ENCODE results near the gene KIF5A.
"Not testable (repeated sequence)": the region's sequence is repeated elsewhere in the genome, so short reads cannot be mapped to it uniquely, and the experiment has no call there.

The KIF5A gene

DNA sequence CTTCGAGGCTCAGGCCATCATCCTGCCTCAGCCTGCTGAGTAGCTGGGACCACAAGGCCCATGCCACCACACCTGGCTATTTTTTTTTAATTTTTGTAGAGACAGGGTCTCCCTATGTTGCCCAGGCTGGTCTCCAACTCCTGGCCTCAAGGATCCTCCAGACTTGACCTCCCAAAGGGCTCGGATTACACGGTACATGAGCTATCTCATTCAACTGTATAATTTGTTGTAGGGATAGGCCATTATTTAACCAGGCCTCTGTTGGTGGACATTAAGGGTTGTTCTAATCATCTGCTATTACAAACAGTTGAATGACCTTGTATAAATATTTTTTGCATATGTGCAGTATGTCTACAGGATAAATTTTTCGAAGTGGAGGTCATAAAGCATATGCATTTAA lies 9.0 kb downstream of the KIF5A start:
- no peak overlapping the region for H3K4me3 ChIP-seq (replicated peaks; ENCODE audit: low read depth, low read length)
- TF ChIP-seq, protein P1, sequence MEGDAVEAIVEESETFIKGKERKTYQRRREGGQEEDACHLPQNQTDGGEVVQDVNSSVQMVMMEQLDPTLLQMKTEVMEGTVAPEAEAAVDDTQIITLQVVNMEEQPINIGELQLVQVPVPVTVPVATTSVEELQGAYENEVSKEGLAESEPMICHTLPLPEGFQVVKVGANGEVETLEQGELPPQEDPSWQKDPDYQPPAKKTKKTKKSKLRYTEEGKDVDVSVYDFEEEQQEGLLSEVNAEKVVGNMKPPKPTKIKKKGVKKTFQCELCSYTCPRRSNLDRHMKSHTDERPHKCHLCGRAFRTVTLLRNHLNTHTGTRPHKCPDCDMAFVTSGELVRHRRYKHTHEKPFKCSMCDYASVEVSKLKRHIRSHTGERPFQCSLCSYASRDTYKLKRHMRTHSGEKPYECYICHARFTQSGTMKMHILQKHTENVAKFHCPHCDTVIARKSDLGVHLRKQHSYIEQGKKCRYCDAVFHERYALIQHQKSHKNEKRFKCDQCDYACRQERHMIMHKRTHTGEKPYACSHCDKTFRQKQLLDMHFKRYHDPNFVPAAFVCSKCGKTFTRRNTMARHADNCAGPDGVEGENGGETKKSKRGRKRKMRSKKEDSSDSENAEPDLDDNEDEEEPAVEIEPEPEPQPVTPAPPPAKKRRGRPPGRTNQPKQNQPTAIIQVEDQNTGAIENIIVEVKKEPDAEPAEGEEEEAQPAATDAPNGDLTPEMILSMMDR (IDR thresholded peaks at IDR 0.05; ENCODE audit: low read depth, low read length, missing control alignments): no peak
- DNase-seq (ENCODE audit: extremely low read depth, low read depth): no peak

DNA sequence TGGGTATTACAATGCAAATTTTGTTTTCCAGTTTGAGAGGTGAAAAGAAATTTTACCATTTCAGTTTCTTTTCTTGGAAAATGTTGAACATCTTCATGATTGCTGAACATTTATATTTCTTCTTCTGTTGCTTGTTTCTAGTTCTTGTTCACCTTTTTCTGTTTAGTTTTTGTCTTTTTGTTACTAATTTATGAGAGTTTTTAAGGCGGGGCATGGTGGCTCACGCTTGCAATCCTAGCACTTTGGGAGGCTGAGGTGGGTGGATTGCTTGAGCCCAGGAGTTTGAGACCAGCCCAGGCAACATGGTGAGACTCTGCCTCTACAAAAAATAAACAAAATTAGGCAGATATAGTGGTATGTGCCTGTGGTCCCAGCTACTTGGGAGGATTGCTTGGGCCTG lies 10.7 kb downstream of the KIF5A start:
- TF ChIP-seq, protein P1 (IDR thresholded peaks at IDR 0.05; ENCODE audit: low read depth, low read length, missing control alignments): no peak
- no peak overlapping the region for H3K4me3 ChIP-seq (replicated peaks; ENCODE audit: low read depth, low read length)
- DNase-seq (ENCODE audit: extremely low read depth, low read depth): no peak

DNA sequence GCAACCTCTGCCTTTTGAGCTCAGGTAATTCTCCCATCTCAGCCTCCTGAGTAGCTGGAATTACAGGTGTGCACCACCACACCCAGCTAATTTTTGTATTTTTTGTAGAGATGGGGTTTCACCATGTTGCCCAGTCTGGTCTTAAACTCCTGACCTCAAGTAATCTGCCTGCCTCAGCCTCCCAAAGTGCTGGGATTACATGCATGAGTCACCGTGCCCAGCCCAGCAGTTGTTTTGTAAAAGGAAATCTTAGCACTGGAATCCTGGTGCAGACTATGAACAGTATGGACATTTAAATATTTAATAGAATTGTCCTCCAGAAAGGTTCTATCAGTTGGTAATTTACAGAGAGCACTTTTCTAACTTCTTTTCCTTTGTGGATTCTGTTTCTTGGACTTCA lies 11.3 kb downstream of the KIF5A start:
- H3K4me3 ChIP-seq (replicated peaks; ENCODE audit: low read depth, low read length); DNase-seq (ENCODE audit: extremely low read depth, low read depth): not testable (repeated sequence)

DNA sequence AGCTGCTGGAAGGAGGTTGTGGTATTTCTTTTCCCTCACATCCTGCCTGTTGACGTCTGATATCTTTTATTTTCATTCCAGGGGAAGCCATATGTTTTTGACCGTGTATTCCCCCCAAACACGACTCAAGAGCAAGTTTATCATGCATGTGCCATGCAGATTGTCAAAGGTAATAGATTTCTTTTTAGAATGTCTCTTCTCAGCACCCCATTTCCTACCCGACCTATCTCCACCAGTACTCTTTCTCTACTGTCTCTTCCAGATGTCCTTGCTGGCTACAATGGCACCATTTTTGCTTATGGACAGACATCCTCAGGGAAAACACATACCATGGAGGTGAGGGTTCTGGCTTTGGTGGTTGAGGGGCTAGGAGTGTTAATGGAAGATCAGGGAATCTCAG lies 13.5 kb downstream of the KIF5A start:
- TF ChIP-seq, protein P1 (IDR thresholded peaks at IDR 0.05; ENCODE audit: low read depth, low read length, missing control alignments): no peak
- DNase-seq (ENCODE audit: extremely low read depth, low read depth): no peak

DNA sequence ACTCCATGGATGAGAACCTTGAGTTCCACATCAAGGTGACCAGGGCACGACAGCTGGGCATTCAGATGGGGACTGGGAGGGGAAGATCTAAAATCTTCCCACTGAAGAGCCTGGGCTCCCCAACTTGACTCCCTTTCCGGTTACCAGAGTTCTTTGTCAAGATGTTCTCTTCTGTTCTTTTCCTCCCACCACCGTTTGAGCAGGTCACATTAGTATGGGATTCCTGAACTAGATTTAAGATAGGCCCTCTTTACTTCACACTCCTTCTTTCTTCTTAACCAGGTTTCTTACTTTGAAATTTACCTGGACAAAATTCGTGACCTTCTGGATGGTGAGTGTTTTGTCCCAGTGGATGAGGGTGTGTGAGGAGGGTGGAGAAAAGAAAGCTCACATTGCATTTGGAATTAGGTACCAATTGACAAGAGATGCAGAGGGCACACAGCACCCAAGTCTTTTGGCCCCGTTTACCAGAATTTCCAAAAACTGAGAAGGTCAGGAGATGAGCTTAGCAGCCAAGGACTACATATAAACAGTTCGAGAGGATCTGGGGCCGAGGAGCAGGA lies 14.4 kb downstream of the KIF5A start:
- no peak overlapping the region for H3K4me3 ChIP-seq (replicated peaks; ENCODE audit: low read depth, low read length)
- no peak for DNase-seq (ENCODE audit: extremely low read depth, low read depth)
- TF ChIP-seq, protein P1 (IDR thresholded peaks at IDR 0.05; ENCODE audit: low read depth, low read length, missing control alignments): no peak

More for the DNA sequence above, 13.5 kb downstream of the KIF5A start:
- H3K4me3 ChIP-seq (replicated peaks; ENCODE audit: low read depth, low read length): no peak overlapping the region

DNA sequence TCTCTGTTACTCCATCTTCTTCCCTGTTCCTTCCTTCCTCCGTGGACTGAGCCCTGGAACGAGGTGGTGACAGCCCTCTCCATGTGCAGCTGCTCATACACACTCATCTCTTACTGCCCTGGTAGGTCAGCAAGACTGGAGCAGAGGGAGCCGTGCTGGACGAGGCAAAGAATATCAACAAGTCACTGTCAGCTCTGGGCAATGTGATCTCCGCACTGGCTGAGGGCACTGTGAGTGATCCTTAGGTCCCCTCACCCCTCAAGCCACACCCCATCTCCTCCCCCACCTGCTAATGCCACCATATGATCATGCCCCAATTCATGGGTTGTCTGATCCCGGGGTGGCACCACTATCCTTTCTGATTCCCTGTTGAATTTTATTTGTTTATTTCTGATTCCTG lies 19.0 kb downstream of the KIF5A start:
- no peak for DNase-seq (ENCODE audit: extremely low read depth, low read depth)
- TF ChIP-seq, protein P1 (IDR thresholded peaks at IDR 0.05; ENCODE audit: low read depth, low read length, missing control alignments): no peak
- H3K4me3 ChIP-seq (replicated peaks; ENCODE audit: low read depth, low read length): no peak overlapping the region

DNA sequence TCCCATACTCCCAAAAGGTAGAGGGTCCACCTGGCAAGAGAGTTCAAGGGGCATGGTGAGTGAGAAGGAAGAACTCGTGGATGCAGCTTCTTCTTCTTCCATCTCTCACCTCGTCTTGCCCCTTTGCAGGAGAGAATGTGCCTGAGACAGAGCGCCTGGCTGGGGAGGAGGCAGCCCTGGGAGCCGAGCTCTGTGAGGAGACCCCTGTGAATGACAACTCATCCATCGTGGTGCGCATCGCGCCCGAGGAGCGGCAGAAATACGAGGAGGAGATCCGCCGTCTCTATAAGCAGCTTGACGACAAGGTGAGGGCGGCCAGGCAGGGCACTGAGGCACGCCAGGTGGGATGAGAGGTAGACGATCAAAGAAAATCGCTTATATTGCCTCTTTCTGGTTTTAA lies 20.0 kb downstream of the KIF5A start:
- TF ChIP-seq, protein P1 (IDR thresholded peaks at IDR 0.05; ENCODE audit: low read depth, low read length, missing control alignments): no peak
- no peak for DNase-seq (ENCODE audit: extremely low read depth, low read depth)
- H3K4me3 ChIP-seq (replicated peaks; ENCODE audit: low read depth, low read length): no peak overlapping the region

DNA sequence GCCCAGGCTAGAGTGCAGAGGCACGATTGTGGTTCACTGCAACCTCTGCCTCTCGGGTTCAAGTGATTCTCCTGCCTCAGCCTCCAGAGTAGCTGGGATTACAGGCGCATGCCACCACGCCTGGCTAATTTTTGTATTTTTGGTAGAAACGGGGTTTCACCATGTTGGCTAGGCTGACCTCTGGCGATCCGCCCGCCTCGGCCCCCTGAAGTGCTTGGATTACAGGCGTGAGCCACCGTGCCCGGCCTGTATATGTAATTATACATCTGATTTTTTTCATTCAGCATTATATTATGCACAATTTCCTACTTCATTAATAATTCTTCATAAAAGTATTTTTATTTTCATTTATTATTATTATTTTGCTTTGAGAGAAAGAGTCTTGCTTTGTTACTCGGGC lies 20.6 kb downstream of the KIF5A start:
- H3K4me3 ChIP-seq (replicated peaks; ENCODE audit: low read depth, low read length); DNase-seq (ENCODE audit: extremely low read depth, low read depth): not testable (repeated sequence)

All from HFF-Myc (cell line).